SK-N-SH (cell line): Measurements from ENCODE around the gene MACO1.

ENCODE experiments used
- EZH2phosphoT487 ChIP-seq: fragments of 200-600 bp; sonication (generic); IDR thresholded peaks from 2 replicates; pipeline ENCODE4 v1.6.1; 2017; ENCODE audit warnings: low read depth, mixed run types, mild to moderate bottlenecking, antibody characterized with exemption, moderate library complexity, borderline replicate concordance
- FOXJ3 ChIP-seq: sonication (generic); formaldehyde crosslinking; IDR thresholded peaks from 2 replicates; pipeline ENCODE4 v1.5.1; 2020; ENCODE audit warnings: mild to moderate bottlenecking, missing genetic modification reagents
- RAD21 ChIP-seq: IDR thresholded peaks from 2 replicates; pipeline ENCODE4 v1.6.1; 2012; ENCODE audit warnings: mild to moderate bottlenecking, low read length
- RFX5 ChIP-seq: IDR thresholded peaks from 2 replicates; pipeline ENCODE4 v1.6.1; 2012; ENCODE audit warnings: mild to moderate bottlenecking, improper control_type of control experiment, low read length
- YY1 ChIP-seq: IDR thresholded peaks from 2 replicates; pipeline ENCODE4 v1.4.0; 2012; ENCODE audit warnings: low read depth, mild to moderate bottlenecking
- TF ChIP-seq, protein P1 (sequence below): fragments of 200-600 bp; sonication (generic); IDR thresholded peaks from 2 replicates; pipeline ENCODE4 v1.6.1; 2017; ENCODE audit warnings: antibody characterized with exemption, mild to moderate bottlenecking, moderate library complexity
- TF ChIP-seq, protein P2 (sequence below): IDR thresholded peaks from 2 replicates; pipeline ENCODE4 v1.6.1; 2012; ENCODE audit warnings: mild to moderate bottlenecking, low read depth, low read length, moderate library complexity
- TF ChIP-seq, protein P3 (sequence below): fragments of 150-350 bp; IDR thresholded peaks from 2 replicates; pipeline ENCODE4 v1.6.1; 2017; ENCODE audit warnings: antibody characterized with exemption, low read length, low read depth, borderline replicate concordance
- TF ChIP-seq, protein P4 (sequence below): IDR thresholded peaks from 2 replicates; pipeline ENCODE4 v1.4.0; 2012; ENCODE audit warnings: low read depth

DNA sequence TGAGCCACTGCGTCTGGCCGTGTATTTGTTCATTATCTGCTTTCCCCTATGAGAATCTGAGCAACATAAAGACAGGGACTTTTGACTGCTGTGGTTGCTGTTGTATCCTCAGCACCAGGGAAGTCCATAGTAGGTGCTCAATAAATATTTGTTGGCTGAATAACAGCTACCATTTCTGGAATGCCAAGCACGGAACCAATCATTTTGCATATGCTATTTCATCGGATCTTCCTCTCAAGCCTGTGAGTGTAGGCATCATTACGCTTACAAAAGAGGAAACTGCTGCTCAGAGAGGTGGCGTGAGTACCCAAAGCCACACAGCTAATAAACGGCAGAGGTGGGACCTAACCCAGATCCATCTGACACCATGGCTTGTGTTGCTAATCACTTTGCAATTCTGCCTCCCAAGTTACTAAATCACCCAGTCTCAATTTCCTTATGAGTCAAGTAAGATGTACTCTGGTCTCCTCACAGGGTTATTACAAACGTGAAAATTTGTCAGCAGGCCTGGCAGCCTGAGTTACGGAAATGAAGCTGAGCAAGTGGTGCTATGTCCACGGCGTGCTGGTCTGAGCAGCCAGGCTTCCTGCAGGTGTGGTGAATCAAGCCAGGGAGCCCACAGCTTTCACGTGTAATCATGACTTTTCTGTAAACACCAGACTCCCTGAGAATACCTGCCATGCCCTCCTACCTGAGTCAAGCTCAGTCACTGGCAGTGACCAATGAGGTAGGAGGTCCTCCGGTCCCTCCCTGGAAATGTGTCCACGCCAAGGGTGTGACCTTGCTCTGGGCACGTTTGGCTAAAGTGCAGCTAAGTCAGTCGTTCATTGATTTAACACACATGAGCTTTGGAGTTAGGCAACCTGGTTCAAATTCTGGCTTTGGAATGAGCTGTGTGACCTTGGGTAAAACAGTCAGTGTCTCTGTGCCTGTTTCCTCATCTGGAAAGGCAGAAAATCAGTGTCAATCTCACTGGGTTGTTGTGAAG is 5.3 kb upstream of the MACO1 start:
- TF ChIP-seq RAD21 (no peak), RFX5 (no peak), FOXJ3 (no peak), YY1 (no peak), EZH2phosphoT487 (no peak)
- TF ChIP-seq, protein P1, sequence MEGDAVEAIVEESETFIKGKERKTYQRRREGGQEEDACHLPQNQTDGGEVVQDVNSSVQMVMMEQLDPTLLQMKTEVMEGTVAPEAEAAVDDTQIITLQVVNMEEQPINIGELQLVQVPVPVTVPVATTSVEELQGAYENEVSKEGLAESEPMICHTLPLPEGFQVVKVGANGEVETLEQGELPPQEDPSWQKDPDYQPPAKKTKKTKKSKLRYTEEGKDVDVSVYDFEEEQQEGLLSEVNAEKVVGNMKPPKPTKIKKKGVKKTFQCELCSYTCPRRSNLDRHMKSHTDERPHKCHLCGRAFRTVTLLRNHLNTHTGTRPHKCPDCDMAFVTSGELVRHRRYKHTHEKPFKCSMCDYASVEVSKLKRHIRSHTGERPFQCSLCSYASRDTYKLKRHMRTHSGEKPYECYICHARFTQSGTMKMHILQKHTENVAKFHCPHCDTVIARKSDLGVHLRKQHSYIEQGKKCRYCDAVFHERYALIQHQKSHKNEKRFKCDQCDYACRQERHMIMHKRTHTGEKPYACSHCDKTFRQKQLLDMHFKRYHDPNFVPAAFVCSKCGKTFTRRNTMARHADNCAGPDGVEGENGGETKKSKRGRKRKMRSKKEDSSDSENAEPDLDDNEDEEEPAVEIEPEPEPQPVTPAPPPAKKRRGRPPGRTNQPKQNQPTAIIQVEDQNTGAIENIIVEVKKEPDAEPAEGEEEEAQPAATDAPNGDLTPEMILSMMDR, result no peak
- TF ChIP-seq, protein P2, sequence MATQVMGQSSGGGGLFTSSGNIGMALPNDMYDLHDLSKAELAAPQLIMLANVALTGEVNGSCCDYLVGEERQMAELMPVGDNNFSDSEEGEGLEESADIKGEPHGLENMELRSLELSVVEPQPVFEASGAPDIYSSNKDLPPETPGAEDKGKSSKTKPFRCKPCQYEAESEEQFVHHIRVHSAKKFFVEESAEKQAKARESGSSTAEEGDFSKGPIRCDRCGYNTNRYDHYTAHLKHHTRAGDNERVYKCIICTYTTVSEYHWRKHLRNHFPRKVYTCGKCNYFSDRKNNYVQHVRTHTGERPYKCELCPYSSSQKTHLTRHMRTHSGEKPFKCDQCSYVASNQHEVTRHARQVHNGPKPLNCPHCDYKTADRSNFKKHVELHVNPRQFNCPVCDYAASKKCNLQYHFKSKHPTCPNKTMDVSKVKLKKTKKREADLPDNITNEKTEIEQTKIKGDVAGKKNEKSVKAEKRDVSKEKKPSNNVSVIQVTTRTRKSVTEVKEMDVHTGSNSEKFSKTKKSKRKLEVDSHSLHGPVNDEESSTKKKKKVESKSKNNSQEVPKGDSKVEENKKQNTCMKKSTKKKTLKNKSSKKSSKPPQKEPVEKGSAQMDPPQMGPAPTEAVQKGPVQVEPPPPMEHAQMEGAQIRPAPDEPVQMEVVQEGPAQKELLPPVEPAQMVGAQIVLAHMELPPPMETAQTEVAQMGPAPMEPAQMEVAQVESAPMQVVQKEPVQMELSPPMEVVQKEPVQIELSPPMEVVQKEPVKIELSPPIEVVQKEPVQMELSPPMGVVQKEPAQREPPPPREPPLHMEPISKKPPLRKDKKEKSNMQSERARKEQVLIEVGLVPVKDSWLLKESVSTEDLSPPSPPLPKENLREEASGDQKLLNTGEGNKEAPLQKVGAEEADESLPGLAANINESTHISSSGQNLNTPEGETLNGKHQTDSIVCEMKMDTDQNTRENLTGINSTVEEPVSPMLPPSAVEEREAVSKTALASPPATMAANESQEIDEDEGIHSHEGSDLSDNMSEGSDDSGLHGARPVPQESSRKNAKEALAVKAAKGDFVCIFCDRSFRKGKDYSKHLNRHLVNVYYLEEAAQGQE, result no peak
- TF ChIP-seq, protein P3, sequence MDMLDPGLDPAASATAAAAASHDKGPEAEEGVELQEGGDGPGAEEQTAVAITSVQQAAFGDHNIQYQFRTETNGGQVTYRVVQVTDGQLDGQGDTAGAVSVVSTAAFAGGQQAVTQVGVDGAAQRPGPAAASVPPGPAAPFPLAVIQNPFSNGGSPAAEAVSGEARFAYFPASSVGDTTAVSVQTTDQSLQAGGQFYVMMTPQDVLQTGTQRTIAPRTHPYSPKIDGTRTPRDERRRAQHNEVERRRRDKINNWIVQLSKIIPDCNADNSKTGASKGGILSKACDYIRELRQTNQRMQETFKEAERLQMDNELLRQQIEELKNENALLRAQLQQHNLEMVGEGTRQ, result no peak
- TF ChIP-seq, protein P4, sequence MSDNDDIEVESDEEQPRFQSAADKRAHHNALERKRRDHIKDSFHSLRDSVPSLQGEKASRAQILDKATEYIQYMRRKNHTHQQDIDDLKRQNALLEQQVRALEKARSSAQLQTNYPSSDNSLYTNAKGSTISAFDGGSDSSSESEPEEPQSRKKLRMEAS, result no peak
